ENCODE data around the gene GPR160. TPM values are rescaled to one million over a fixed set of nuclear protein-coding genes. Genes with fewer than 3 reads are reported as not detected.
A peak's percentile ranks its signal among the peaks of the same experiment; 100 is the strongest.

The GPR160 gene
- total and polyA plus RNA-seq, 9 of the 15 experiments (the other 6 are each of a cell fraction or from before 2014, with no cell fraction given): 1.3 to 10.5 (median 8.3) TPM

DNA sequence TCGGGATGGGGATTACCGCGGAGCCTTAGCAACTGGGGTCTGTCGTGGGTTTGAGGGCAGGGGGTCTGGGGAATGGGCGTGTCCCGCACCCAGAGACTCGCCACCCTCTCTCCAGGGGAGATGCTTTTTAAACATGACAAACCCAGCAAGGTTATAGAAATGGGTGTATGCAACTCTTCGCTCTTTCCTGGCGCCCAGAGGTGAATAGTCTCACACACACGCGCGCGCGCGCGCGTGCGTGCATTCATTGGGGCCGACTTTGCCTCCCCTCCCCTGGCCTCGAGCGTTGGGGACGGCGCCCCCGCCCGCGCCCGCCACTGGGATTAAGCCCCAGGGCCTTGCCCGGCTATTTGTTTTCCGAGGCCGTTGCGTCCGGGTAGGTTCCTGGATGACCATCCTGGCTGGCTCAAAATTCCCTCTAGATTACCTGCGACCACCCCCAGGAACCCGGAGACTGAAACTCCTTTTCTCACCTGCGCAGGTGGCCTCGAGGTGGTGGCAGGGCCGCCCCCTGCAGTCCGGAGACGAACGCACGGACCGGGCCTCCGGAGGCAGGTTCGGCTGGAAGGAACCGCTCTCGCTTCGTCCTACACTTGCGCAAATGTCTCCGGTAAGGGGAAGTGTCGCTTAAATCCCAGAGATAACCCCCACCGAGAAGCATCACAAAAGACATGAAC, 777 bp downstream of the GPR160 start (continued):
- TF ChIP-seq, protein P1, sequence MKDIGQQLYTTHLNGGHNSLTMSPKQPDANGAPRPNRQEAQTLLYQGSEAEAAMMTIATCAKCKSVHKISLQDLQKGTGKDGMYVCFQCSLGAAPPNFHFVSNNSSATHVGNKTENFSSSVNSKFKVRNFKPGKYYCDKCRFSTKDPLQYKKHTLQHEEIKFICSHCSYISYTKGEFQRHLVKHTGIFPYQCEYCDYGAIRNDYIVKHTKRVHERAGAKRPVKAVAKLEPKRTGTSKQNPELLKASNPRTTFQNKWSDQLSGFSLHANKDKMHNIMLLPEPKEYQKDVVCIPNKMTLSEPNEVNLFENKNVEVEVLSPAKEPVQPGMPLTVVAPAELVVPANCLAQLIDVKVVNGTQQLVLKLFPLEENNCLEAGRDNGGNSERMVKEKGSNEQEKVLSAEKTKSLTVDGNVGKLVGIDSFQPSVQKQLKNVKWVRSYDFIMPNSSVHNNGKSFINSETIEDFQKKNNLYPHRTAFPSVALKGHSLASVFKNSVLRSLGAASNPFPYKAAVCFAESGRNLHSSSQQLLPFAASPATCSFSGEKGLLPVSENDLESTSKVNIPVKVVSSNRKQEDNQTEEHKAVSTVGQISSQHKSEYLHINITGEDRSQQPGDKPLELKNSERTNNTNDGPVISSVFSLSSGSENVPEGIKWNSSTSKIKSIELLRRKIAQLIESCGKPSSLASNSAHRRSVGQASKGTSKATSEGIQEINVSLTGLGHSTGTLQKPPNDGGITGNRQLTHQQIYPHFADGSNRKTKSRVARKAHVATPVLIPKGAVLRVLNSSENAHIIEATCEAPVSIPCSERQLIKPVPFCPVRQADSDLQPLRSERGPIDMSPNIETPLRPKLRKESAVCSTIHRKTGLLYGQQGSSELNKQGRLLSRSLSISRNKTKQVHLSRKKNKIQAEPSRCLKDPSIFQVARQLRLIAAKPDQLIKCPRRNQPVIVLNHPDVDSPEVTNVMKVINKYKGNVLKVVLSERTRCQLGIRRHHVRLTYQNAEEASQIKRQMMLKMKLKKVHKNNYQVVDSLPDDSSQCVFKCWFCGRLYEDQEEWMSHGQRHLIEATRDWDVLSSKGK (CRISPR knock-in tag; IDR thresholded peaks at IDR 0.05): no peak
- TF ChIP-seq MCM7 (IDR thresholded peaks at IDR 0.05) (no peak), ERF (CRISPR knock-in tag; IDR thresholded peaks at IDR 0.05) (no peak), ZSCAN32 (CRISPR knock-in tag; IDR thresholded peaks at IDR 0.05) (no peak), IRF2 (CRISPR knock-in tag; IDR thresholded peaks at IDR 0.05) (no peak), ZBTB34 (CRISPR knock-in tag; IDR thresholded peaks at IDR 0.05) (no peak), RAD21 (CRISPR knock-in tag; conservative IDR thresholded peaks at IDR 0.05 in 1 of 2, IDR thresholded peaks at IDR 0.05 in 1 of 2) (no peak), ZNF324 (CRISPR knock-in tag; IDR thresholded peaks at IDR 0.05) (no peak), EP300 (IDR thresholded peaks at IDR 0.05; ENCODE audit: low read length) (no peak), POU5F1 (IDR thresholded peaks at IDR 0.05; ENCODE audit: borderline replicate concordance, low read depth, low read length, partially characterized antibody) (no peak), HDGF (IDR thresholded peaks at IDR 0.05) (no peak), BDP1 (IDR thresholded peaks at IDR 0.05; ENCODE audit: insufficient read depth, insufficient read length) (no peak), PHF21A (IDR thresholded peaks at IDR 0.05; ENCODE audit: borderline replicate concordance, low read depth) (no peak), RBM22 (IDR thresholded peaks at IDR 0.05; ENCODE audit: low read depth, low read length, poor library complexity, severe bottlenecking) (no peak), NR1H2 (CRISPR knock-in tag; IDR thresholded peaks at IDR 0.05) (no peak)
- TF ChIP-seq, protein P2, sequence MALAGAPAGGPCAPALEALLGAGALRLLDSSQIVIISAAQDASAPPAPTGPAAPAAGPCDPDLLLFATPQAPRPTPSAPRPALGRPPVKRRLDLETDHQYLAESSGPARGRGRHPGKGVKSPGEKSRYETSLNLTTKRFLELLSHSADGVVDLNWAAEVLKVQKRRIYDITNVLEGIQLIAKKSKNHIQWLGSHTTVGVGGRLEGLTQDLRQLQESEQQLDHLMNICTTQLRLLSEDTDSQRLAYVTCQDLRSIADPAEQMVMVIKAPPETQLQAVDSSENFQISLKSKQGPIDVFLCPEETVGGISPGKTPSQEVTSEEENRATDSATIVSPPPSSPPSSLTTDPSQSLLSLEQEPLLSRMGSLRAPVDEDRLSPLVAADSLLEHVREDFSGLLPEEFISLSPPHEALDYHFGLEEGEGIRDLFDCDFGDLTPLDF (CRISPR knock-in tag; IDR thresholded peaks at IDR 0.05): no peak
- TF ChIP-seq, protein P3, sequence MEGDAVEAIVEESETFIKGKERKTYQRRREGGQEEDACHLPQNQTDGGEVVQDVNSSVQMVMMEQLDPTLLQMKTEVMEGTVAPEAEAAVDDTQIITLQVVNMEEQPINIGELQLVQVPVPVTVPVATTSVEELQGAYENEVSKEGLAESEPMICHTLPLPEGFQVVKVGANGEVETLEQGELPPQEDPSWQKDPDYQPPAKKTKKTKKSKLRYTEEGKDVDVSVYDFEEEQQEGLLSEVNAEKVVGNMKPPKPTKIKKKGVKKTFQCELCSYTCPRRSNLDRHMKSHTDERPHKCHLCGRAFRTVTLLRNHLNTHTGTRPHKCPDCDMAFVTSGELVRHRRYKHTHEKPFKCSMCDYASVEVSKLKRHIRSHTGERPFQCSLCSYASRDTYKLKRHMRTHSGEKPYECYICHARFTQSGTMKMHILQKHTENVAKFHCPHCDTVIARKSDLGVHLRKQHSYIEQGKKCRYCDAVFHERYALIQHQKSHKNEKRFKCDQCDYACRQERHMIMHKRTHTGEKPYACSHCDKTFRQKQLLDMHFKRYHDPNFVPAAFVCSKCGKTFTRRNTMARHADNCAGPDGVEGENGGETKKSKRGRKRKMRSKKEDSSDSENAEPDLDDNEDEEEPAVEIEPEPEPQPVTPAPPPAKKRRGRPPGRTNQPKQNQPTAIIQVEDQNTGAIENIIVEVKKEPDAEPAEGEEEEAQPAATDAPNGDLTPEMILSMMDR (IDR thresholded peaks at IDR 0.05 in 2 of 3, conservative IDR thresholded peaks at IDR 0.05 in 1 of 3; ENCODE audit: insufficient read depth in 2 of 3, low read depth in 1 of 3, low read length in 3 of 3): 0 out of 6 replicates have a peak, but pooled peaks of 2 of the 3 experiments have one; percentile 6 to 18
- TF ChIP-seq, protein P4, sequence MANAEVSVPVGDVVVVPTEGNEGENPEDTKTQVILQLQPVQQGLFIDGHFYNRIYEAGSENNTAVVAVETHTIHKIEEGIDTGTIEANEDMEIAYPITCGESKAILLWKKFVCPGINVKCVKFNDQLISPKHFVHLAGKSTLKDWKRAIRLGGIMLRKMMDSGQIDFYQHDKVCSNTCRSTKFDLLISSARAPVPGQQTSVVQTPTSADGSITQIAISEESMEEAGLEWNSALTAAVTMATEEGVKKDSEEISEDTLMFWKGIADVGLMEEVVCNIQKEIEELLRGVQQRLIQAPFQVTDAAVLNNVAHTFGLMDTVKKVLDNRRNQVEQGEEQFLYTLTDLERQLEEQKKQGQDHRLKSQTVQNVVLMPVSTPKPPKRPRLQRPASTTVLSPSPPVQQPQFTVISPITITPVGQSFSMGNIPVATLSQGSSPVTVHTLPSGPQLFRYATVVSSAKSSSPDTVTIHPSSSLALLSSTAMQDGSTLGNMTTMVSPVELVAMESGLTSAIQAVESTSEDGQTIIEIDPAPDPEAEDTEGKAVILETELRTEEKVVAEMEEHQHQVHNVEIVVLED (CRISPR knock-in tag; IDR thresholded peaks at IDR 0.05): no peak

Data from K562 (cell line).